Spinal cord (tissue), 10 donors: Measurements from ENCODE around the gene ZAR1. TPM values are rescaled to one million over a fixed set of nuclear protein-coding genes. Genes with fewer than 3 reads are reported as not detected.

Experiments
- DNase-seq, 6 donors: peaks; one replicate each; pipeline versions ENCODE4 v3.0.0 to v3.0.0-alpha.2; 2013 to 2015; ENCODE audit warnings: low spot score in 6 of 6, low read depth in 4 of 6
- H3K27ac ChIP-seq: one replicate; pipeline ENCODE4 v1.5.1; 2013; ENCODE audit warnings: low read depth, low read length, control low read depth
- H3K27me3 ChIP-seq: one replicate; pipeline ENCODE4 v1.6.1; 2013; ENCODE audit warnings: low read length; ENCODE audit not compliant: control insufficient read depth, insufficient read depth
- H3K36me3 ChIP-seq: one replicate; pipeline ENCODE4 v1.6.1; 2013; ENCODE audit warnings: low read length; ENCODE audit not compliant: control insufficient read depth, insufficient read depth
- H3K4me1 ChIP-seq: one replicate; pipeline ENCODE4 v1.6.1; 2013; ENCODE audit warnings: low read length; ENCODE audit not compliant: control insufficient read depth, insufficient read depth
- H3K4me3 ChIP-seq: one replicate; pipeline ENCODE4 v1.5.1; 2013; ENCODE audit warnings: low read depth, low read length, control low read depth
- H3K9me3 ChIP-seq: one replicate; pipeline ENCODE4 v1.6.1; 2013; ENCODE audit warnings: low read length; ENCODE audit not compliant: control insufficient read depth, insufficient read depth
- WGBS: methylation state at CpG from one replicate; pipeline ENCODE4 v1.1.5; 2013; ENCODE audit warnings: missing lambda C conversion rate; ENCODE audit not compliant: insufficient coverage; 5-methylcytosine and 5-hydroxymethylcytosine counted together
- polyA plus RNA-seq, 2 donors: library from polyadenylated mRNA; unstranded; fragments of 120-200 nt; gene quantifications; one replicate each; pipeline ENCODE4 v1.2.1, GENCODE V29; 2013; ENCODE audit not compliant: insufficient read length in 2 of 2
- total RNA-seq, 2 donors: library from RNA; depleted of rRNA in 1 of 2; stranded (reverse); fragments of 120-200 nt in 1 of 2; fragments of >200 nt in 1 of 2; gene quantifications; one replicate each; pipeline versions ENCODE4 v1.2.3 to v1.2.4, GENCODE V29; 2013 to 2014
- donor health status: healthy.

The ZAR1 gene
- total and polyA plus RNA-seq, 4 donors, result 0.44 TPM; not detected in 3

GRCh38 chr4:48504026-48504330 is 13.9 kb downstream of the ZAR1 start:
- Histone ChIP-seq H3K27me3 (no peaks in the 10 kb centered on the region), H3K27ac (no peak overlapping the region), H3K9me3 (no peaks in the 10 kb centered on the region), H3K4me3 (no peak overlapping the region), H3K4me1 (no peaks in the 10 kb centered on the region), H3K36me3 (no peaks in the 10 kb centered on the region)
- no peak for DNase-seq
- WGBS, result no CpG with 5 or more reads among the region's 2 CpGs

- Histone ChIP-seq H3K27me3 (no peaks in the 10 kb centered on the region), H3K36me3 (no peaks in the 10 kb centered on the region), H3K9me3 (no peaks in the 10 kb centered on the region), H3K4me1 (no peaks in the 10 kb centered on the region), H3K27ac (no peak overlapping the region), H3K4me3 (no peak overlapping the region)
- no peak for DNase-seq
- WGBS, result no CpG with 5 or more reads among the region's 1 CpG
Observed at GRCh38 chr4:48504352-48504751, 14.3 kb downstream of the ZAR1 start.

- Histone ChIP-seq H3K27me3 (no peaks in the 10 kb centered on the region), H3K4me3 (no peak overlapping the region), H3K9me3 (no peaks in the 10 kb centered on the region), H3K36me3 (peaks cover 2% of the 10 kb centered on the region), H3K27ac (no peak overlapping the region), H3K4me1 (no peaks in the 10 kb centered on the region)
- no CpG with 5 or more reads among the region's 2 CpGs for WGBS
- DNase-seq, result no peak
Observed at GRCh38 chr4:48506716-48507115, 16.7 kb downstream of the ZAR1 start.

- Histone ChIP-seq H3K27ac (no peak overlapping the region), H3K4me3 (no peak overlapping the region), H3K36me3 (peaks cover 8% of the 10 kb centered on the region), H3K9me3 (no peaks in the 10 kb centered on the region), H3K4me1 (no peaks in the 10 kb centered on the region), H3K27me3 (no peaks in the 10 kb centered on the region)
- DNase-seq, result peak in 1 of 6 donors; percentile 26
Observed at GRCh38 chr4:48509543-48509942, 19.5 kb downstream of the ZAR1 start.

- H3K4me3 ChIP-seq, result no peak overlapping the region
- H3K27me3 ChIP-seq, result no peaks in the 10 kb centered on the region
- H3K9me3 ChIP-seq, result no peaks in the 10 kb centered on the region
- WGBS, result 89% methylated on average over 2 of the region's 3 CpGs
- no peak for DNase-seq
- H3K27ac ChIP-seq, result no peak overlapping the region
- H3K4me1 ChIP-seq, result no peaks in the 10 kb centered on the region
- H3K36me3 ChIP-seq, result peaks cover 16% of the 10 kb centered on the region
Observed at GRCh38 chr4:48518143-48518542, 28.1 kb downstream of the ZAR1 start.

GRCh38 chr4:48526406-48526805 is 36.4 kb downstream of the ZAR1 start:
- WGBS, result no CpG with 5 or more reads among the region's 1 CpG
- Histone ChIP-seq H3K27ac (no peak overlapping the region), H3K27me3 (no peaks in the 10 kb centered on the region), H3K36me3 (peaks cover 12% of the 10 kb centered on the region), H3K9me3 (no peaks in the 10 kb centered on the region), H3K4me3 (no peak overlapping the region), H3K4me1 (no peaks in the 10 kb centered on the region)
- no peak for DNase-seq

GRCh38 chr4:48538358-48538757 is 48.3 kb downstream of the ZAR1 start:
- Histone ChIP-seq H3K9me3 (no peaks in the 10 kb centered on the region), H3K4me1 (no peaks in the 10 kb centered on the region), H3K27me3 (no peaks in the 10 kb centered on the region), H3K36me3 (peaks cover 16% of the 10 kb centered on the region), H3K27ac (no peak overlapping the region), H3K4me3 (no peak overlapping the region)
- peak in 2 of 6 donors; percentile 61 to 63 for DNase-seq

- peaks cover 12% of the 10 kb centered on the region for H3K36me3 ChIP-seq
- H3K27me3 ChIP-seq, result no peaks in the 10 kb centered on the region
- H3K4me3 ChIP-seq, result no peak overlapping the region
- no peaks in the 10 kb centered on the region for H3K4me1 ChIP-seq
- no peaks in the 10 kb centered on the region for H3K9me3 ChIP-seq
- no CpG with 5 or more reads among the region's 3 CpGs for WGBS
- H3K27ac ChIP-seq, result no peak overlapping the region
- DNase-seq, result no peak
Observed at GRCh38 chr4:48539597-48539996, 49.5 kb downstream of the ZAR1 start.

- Histone ChIP-seq H3K9me3 (no peaks in the 10 kb centered on the region), H3K27me3 (no peaks in the 10 kb centered on the region), H3K27ac (no peak overlapping the region), H3K4me1 (no peaks in the 10 kb centered on the region), H3K36me3 (peaks cover 16% of the 10 kb centered on the region), H3K4me3 (no peak overlapping the region)
- DNase-seq, result no peak
- 100% methylated on average over 2 of the region's 2 CpGs for WGBS
Observed at GRCh38 chr4:48542888-48543287, 52.8 kb downstream of the ZAR1 start.

- Histone ChIP-seq H3K36me3 (peaks cover 16% of the 10 kb centered on the region), H3K4me3 (no peak overlapping the region)
- no CpG with 5 or more reads among the region's 3 CpGs for WGBS
Observed at GRCh38 chr4:48543796-48544195, 53.7 kb downstream of the ZAR1 start.

More at GRCh38 chr4:48543796-48544195, 53.7 kb downstream of the ZAR1 start:
- DNase-seq, result no peak
- H3K4me1 ChIP-seq, result no peaks in the 10 kb centered on the region
- H3K9me3 ChIP-seq, result no peaks in the 10 kb centered on the region
- H3K27me3 ChIP-seq, result no peaks in the 10 kb centered on the region
- H3K27ac ChIP-seq, result no peak overlapping the region
